ENCODE results near the gene CTNNBL1.
"Not testable (repeated sequence)": the region's sequence is repeated elsewhere in the genome, so short reads cannot be mapped to it uniquely, and the experiment has no call there.

The CTNNBL1 gene

DNA sequence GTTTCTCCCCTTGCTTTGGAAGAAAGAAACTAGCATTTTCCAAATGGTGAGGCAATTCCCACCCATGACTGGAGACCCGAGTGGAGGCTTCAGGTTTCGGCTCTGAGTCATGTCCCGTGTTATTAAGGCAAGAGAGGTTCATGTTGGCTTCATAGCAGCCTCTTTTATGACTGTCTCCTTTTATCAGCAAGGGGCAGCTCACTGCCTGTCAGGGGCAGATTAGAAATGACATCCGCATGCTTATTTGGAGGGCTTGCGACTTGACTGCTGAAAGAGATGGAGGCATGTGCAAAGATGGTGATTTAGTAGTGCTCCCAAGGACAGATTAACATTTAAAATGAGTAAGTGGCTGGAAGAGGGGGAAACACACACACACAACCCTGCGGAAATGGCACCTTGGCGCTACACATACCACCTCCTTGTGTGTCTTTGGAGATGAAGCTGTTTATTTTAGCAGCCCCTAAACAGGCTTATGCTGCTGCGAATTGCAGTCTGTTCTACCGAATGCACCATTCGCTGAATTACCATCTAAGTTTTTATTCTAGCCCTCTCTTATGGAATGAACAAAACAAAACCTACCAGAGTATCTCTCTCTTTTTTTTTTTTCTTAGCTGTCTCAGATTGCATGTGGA, 157.0 kb downstream of the CTNNBL1 start:
- DNase-seq (ENCODE audit: low spot score), result no peak

DNA sequence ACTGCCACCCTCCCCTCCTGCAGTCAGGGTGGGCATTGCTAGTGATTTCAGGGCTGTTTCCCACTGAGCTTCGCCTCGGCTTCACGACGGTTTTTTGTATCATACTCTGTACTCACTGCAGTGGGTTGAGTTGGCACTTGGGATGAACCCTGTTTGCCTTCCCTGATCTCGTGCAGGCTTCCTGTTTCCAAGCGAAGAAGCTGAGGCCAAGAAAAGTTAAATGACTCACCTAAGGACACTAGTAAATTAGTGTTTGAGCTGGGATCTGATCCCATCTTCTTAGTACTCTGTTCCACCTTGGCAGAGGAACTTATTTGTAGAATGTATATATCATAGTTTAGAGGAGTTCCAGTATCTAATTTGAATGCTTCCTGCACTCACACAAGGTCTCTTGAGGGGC, 158.8 kb downstream of the CTNNBL1 start:
- no peak for DNase-seq (ENCODE audit: low spot score)

DNA sequence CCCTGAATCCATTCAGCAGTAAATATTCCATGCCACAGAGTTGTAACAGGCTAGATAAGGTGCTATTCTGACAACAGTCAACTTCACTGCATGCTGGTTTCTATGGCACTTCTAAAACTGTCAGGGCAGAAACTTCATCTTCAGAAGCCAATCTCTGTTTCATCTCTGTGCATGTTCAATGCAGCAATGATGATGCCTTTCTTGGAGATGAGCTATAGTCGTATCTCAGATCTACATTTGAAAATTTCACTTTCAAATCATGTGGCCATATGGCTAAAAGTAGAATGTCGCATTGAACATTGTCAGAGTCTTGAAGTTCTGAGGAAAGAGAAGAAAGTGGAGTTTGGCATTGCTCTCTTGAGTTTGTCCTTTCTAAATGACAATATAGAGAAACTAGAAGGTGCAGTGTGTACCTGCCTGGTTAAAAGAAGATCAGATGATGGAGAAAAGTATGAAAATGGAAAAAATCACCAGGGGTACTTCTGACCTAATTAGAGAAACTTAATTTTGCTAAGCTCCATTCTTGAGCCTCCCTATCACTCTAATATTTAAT, 160.1 kb downstream of the CTNNBL1 start:
- no peak for DNase-seq (ENCODE audit: low spot score)

DNA sequence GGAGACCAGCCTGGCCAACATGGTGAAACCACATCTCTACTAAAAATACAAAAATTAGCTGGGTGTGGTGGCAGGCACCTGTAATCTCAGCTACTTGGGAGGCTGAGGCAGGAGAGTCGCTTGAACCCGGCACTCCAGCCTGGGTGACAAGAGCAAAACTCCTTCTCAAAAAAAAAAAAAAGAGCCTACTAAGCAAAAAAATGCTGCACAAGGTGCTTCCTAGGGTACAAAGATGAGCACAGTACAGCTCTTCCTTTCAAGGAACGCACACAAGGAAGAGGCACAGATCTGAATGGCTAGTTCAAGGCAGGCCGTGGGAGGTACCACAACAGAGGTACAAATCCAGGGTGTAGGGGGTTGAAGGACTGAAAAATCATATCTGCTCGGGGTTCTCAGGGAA, 162.2 kb downstream of the CTNNBL1 start:
- not testable (repeated sequence) for DNase-seq (ENCODE audit: low spot score)

DNA sequence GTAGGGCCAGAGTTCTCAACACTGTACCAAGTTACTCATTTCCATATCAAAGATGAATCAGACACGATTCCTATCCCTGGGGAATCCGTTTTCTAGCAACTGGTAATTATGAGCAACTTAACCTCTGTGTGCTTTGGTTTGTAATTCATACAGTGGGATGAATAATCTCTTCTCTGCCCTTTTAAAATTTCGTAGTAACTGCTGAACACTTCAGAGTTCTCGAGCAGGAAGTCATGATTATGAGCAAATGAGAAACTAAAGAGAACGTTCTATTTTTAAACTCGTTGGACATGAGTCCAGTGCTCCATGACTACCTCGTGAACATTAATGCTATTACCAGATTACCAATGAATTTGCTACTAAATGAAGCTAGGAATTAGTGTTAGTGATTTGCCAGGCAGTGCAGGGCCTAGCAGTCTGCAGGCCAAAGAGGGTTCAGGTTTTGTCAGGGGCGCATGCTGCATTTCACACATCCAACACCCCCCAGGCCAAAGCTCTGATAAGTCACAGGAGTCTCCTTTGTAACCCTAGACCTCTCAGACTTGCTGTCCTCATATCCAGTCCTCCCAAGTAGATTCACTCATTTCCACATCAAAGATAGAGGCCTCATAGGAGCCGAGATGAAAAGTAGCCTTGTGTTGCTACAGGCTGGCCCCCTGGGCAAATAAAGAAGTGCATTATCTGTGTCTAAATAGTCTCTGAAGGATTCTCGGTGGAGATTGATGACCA, 163.3 kb downstream of the CTNNBL1 start:
- no peak for DNase-seq (ENCODE audit: low spot score)

DNA sequence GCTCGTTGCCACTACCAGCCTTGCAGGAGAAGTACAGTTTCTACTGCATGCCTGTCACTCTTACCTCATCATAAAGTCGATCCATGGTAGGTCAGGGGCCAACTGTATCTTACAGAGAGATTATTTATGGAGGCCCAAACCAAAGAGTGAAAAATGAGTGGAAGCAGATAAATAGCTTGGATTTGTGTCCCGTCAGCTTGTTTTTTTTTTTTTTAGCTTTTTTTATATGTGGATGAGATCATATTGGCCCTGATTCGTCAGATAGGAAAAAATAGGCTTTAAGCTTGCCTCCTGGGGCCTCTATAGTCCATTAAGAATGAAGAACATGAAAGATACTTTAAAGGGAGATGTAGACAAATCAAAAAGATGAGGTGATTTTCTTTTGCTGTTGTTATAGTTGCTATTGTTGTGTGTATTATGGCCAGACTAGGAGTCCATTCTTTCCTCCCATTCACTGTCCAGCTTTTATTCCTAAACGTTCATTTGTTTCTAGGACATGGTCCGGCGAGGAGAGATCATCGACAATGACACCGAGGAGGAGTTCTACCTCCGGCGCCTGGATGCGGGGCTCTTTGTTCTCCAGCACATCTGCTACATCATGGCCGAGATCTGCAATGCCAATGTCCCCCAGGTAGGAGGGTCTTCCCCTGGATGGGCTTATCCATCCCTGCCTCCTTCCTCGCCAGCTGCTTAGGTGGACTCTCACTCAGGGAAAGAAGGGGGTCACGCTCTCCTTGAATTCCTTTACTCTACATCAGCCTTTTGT, 165.8 kb downstream of the CTNNBL1 start:
- no peak for DNase-seq (ENCODE audit: low spot score)

DNA sequence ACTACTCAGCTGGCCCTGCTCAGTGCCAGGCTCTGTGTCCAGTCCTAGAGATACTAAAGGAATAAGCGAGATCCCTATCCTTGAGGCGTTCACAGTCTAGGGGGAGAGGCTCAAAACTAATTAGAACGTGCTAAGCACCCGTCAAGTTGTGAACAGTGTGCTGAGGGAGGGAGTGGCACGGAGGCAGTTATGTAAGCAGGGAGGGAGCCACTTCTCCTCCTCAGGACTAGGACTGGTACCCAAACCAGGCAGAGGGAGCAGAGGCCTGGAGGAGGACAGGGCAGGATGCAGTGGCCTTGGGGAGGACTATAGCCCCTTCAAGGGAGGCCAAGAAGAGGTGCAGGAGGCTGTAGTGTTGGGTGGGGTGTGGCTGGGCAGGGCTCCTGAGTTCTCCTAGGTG, 169.5 kb downstream of the CTNNBL1 start:
- no peak for DNase-seq (ENCODE audit: low spot score)

DNA sequence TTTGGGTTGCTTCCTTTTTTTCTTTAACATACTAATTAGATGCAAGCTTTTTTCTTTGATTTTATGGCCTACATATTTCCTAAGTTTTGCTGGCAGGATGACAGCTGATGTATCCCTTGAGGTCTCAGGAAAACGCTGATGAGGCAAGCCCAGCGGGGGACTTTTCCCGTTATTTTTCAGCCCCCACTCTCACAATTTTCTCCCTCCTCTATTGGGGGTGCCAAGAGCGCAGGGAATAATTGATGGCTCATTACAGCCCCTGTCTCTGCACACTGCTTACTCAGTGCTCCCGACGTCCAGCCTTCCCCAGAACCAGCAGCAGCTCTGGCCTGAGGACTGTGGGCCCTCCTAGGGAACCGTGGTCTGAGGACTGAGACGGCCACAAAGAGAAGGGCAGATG, 170.5 kb downstream of the CTNNBL1 start:
- DNase-seq (ENCODE audit: low spot score), result no peak

DNA sequence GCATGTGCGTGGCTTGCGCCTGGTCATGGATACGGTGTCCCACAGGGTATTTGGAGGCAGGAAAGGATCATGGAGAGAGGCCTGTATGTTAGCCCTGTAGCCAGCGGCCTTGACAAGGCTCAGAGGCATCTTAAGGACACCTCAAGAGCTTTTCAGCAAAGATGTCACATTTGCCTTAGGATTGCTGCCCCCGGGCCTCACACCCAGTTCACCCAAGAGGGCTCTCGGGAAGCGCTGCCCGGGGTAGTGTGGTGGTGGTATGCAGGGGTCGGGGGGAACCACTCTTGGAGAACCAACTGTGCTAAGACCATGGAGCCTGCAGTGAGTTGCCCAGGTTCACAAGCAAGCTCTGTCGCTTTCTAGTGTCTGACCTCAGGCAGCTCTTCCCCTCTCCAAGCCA, 172.2 kb downstream of the CTNNBL1 start:
- no peak for DNase-seq (ENCODE audit: low spot score)

DNA sequence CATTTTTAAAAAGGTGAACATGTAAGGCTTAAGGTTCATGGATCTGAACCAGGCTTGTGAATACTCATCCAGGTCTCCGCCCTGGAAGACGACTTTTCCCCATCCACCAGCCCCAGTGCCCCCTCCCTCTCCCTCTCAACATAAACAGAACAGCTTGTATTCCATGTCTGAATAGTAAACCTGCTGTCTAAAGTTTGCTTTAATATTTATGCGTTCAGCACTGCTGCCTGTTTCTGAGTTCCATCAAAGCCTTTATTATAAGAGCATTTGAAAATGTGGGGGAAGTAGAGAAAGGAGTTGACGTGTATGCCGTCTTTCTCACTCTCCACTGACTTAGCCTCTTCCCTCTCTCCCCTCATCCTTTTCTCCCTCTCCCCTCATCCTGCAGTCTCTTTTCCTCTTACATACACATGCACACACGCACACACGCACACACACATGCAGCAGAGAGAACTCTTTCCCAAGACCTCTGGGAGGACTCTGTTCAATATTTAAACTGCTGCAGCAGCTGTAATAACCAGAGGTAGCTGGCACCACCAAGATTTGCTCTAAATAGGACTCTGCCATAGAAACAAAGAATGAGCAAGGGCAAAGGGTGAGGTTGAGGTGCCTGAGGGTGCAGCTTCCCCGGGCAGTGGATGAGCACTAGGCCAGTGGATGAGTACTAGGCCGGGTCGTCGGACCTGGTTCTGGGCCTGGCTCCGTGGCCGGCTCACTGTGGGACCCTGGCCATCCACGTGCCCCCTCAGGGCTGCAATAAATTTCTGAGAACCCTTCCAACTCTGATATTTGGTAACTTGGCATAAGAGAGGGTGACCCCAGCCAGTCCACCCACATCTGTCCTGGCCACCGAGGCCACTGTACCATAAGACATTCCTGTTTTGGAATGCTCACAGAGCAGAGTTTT, 173.7 kb downstream of the CTNNBL1 start:
- no peak for DNase-seq (ENCODE audit: low spot score)

DNA sequence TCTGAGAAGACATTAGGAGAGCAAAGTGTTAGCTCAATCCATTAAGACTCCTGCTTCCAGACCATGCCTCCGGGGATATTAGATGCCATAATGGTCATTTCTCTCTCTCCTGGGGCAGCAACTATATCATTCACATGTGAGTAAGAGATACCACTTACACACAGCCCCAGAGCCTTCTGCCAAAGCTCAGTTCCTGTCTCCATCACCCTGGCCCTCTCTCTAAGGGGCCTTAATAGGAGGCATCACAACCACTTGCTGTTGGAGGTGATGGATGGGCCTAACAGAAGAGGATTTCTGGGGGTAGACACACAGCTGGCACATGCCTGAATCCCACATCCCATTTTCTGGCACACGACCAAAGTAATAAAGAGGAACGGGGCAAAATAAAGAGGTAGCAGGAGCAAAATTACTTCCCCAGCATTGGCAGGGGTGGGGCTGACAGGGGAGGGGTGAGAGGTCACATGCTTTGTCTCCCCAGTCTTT, 175.1 kb downstream of the CTNNBL1 start:
- no peak for DNase-seq (ENCODE audit: low spot score)

DNA sequence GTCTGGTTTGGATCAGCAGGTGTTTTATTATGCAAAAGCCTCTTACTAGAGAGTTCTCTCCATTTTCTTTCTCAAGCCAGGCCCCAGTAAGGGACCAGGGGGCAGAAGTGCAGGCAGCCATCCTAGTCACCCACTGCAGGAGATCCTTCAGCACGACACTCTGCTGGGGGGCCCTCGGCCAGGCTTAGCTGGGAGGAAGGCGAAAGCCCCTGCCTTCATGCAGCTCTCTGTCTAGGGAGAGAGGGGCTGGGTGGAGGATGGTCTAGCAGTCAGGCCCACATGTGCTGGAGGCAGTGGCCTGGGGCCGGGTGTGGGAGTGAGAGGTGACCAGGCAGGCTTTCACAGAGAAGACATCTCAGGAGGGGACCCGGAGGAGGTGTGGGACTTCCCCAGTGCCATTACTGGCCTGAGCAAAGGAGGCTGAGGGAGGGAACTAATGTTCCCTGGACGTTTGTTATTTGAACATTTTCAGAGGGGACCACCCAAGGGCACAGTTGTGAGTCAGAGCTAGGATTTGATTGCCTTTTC, 175.6 kb downstream of the CTNNBL1 start:
- no peak for DNase-seq (ENCODE audit: low spot score)

DNA sequence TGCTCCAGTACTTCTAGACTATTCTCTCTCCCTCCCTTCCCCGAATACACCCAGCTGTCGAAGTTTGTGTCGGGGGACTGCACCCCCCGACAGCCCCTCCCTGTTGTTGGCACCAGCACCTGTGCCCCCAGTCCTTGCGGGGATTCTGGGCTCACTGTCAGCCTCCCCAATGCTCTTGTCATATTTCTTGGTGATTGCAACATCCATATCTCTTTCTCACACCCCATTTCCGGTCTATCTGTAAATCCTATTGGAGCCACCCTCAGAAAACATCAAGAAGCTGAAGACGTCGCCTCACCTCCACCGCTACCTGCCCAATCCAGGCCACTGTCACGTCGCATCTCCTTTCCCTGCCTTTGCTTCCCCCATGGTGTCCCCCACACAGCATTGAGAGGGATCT, 176.5 kb downstream of the CTNNBL1 start:
- DNase-seq (ENCODE audit: low spot score), result no peak

DNA sequence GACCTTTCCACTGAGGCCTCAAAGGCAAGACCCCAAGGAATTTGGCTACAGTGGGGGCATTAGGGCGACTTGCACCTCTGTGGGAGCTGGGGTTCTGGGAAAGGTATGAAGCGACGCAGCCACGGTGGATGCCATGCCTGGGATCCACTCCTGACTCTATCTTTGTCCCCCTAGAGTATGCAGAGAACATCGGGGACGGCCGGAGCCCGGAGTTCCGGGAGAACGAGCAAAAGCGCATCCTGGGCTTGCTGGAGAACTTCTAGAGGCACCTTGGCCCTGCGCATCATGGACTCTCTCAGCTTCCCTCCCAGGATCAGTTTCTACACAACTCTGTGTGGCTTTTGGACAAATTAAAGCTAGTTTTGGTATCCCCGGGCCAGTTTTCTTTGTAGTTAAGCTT, 177.9 kb downstream of the CTNNBL1 start:
- DNase-seq (ENCODE audit: low spot score), result no peak

DNA sequence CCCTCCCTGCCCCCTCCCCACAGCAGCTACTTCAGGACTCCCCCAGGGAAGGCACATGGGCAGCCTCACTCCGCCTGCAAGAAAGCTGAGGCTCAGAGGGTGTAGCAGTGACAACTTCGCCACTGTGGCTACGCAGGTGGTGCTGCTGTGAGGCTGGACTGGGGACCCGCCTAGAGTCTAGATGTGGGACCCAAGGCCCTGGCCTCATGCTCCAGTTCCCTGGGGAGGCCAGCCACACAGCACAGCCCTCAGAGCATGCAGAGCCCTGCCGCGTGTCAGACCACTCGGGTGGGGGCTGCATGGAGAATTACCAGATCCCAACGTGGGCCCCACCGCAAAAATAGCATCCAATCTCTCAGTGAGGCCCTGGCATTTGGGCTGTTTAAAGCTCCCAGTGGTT, 178.3 kb downstream of the CTNNBL1 start:
- DNase-seq (ENCODE audit: low spot score), result no peak

DNA sequence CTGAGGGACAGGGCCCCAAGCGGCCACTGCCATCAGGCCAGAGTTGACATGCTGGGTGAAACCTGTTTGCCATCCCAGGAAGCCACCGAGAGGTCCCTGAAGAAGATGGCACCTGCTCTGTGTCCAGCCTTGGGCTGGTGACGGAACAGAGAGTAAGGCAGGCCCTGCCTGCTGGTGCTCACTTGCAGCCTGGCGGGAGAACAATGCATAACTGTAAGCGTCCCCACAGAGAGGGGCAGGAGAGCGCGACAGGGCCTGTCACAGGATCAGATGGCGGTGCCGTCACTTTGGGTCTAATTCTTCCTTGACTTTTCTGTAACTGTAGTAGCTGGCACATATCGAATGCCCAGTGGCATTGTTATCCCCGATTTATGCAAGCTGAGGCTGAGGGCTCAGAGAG, 180.1 kb downstream of the CTNNBL1 start:
- DNase-seq (ENCODE audit: low spot score), result no peak

DNA sequence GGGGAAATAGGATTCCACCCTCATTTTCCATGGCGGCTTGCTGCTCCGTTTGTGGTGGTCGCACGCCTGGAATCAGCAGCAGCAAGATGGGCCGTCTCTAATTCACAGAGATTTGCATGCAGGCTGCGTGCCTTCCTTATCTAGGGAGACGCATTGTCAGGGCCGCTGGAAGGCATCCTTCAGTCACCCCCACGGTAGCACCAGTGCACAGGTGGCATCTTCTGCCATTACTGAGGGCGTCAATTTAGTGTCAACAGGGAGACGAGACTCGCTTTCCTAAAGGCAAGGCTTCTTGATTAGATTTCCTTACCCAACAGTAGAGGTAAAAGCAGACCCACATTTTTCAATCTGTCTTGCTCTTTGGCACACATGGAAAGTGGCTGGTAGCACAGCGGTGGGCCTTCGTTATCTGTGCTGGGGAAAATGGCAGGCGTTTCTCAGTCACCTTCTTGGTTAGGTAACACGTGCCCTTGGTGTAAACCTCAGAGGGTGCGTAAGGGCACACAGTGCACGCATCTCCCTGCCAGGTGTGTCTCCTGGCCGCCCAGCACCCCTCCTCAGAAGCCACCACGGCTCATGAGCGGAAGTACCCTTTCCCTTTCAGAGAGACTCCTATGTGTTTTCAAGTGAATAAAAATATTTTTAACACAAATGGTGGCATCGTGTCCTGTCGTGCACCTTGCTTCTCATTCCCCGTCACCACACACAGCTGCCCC, 181.8 kb downstream of the CTNNBL1 start:
- no peak for DNase-seq (ENCODE audit: low spot score)

DNA sequence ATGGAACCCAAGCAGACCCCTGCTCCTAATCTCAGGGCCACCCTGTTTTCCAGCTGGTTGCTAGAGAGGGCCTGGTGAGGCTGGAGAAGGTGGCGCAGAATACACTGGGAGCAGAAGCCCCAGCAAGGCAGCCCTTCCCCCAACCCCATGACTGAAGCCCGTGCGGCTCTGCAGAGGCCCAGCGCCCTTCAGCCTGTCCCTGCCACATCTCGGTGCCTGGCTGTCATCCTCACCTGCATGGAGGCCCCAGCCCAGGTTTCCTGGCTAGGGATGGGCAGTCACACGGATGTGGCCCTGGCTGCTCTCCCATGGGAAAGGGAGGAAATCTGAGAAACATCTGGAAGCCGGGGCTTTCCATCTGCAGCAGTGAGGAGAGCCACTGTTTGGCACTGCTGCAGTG, 183.0 kb downstream of the CTNNBL1 start:
- no peak for DNase-seq (ENCODE audit: low spot score)

DNA sequence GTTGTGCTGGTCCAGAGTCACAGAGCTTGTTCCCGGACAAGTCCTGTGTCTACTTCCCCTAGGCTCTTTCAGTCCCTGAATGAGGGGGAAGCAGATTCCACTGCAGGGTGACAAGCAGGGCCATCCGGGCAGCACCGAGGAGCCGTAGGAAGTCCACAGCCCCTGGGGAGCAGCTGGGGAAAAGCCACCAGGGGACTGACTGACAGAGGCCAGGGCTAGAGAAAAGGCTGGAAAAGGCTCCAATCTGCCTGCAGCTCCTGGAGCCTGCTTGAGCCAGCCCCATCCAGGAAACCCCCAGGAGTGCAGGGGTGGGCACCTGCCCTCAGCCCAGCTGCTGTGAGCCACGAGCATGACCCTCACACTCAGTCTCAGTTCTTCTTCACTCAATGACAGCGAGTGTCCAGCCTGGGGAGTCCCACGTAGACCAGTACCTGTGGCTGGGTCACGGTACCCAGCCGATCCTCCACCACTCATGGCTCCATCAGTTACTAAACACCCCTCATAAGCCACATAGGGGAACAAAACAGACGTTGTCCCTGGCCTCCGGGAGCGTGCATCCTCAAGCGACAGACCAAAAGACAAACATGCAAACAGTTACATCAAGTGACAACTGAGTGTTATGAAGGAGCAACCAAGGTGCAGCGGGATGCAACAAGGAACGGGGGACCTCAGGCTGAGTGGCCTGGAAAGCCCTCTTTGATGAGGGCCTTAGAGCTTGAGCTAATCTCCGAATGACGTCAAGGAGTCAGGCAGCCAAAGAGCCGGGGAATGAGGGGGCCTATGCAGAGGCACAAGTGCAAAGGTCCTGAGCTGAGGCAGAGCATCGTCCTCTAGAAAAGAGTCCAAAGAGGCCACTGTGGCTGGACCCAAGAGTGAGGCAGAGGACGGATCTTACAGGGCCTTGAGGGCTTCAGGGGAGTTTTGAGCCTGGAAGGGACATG, 184.3 kb downstream of the CTNNBL1 start:
- DNase-seq (ENCODE audit: low spot score), result no peak
